HCT116 (cell line): Measurements from ENCODE around the gene TMEM9. TPM values are rescaled to one million over a fixed set of nuclear protein-coding genes. Genes with fewer than 3 reads are reported as not detected.

Experiments
- ATAC-seq: fragments of 200-7000 bp; cut with Tn5 transposase; 2 replicates; pipeline ENCODE4 v1.9.1; 2020; ENCODE audit warnings: mild to moderate bottlenecking, moderate library complexity
- BruUV-seq: library from RNA; stranded (reverse); fragments of 400-500 nt; replicated peaks from 2 replicates; lab custom pipeline; 2021; lab: Mats Ljungman, UMichigan
- CTCF ChIA-PET: fragments of 300-600 bp; sonication (Branson Sonifier 250); formaldehyde crosslinking; loops from one replicate; lab custom pipeline; 2021; ENCODE audit warnings: antibody characterized with exemption; lab: Charles Lee
- POLR2A ChIA-PET: fragments of 300-600, 350-600 bp; sonication (Branson Sonifier 250); formaldehyde crosslinking; loops from one replicate; lab custom pipeline; 2021; ENCODE audit warnings: antibody characterized with exemption; lab: Charles Lee
- RAD21 ChIA-PET, 2 experiments: fragments of 300-600 bp; sonication (Branson Sonifier 250); formaldehyde crosslinking; loops; one replicate each; lab custom pipeline; 2023; ENCODE audit warnings: low total read pairs in 2 of 2; ENCODE audit not compliant: uncharacterized antibody in 2 of 2, unreplicated experiment in 2 of 2, low non-redundant PET in 1 of 2; lab: Charles Lee
- DNase-seq: peaks from one replicate; pipeline ENCODE4 v3.0.0-alpha.2; 2010; ENCODE audit warnings: low read depth, low spot score
- H2AFZ ChIP-seq: fragments of 200-600 bp; shearing (Covaris generic), sonication (generic); 2 replicates; pipeline ENCODE4 v1.6.1; 2017; ENCODE audit warnings: low read depth, mixed run types, mixed read lengths, antibody characterized with exemption, low read length; ENCODE audit not compliant: poor library complexity, severe bottlenecking
- H3K27ac ChIP-seq: 2 replicates; pipeline ENCODE4 v1.5.1; 2012; ENCODE audit warnings: low read depth, low read length
- H3K27me3 ChIP-seq: fragments of 200-600 bp; sonication (generic); 2 replicates; pipeline ENCODE4 v1.6.1; 2016; ENCODE audit warnings: mixed run types, low read length, mixed read lengths; ENCODE audit not compliant: insufficient read depth
- H3K36me3 ChIP-seq, 2 experiments: fragments of 200-500 bp in 1 of 2; fragments of 200-600 bp in 1 of 2; sonication (Bioruptor generic) in 1 of 2; sonication (generic) in 1 of 2; 2 replicates each; pipeline versions ENCODE4 v1.5.1 to v1.6.1; 2014 to 2016; ENCODE audit warnings: low read length in 2 of 2, inconsistent platforms in 1 of 2, mixed read lengths in 1 of 2, mixed run types in 1 of 2; ENCODE audit not compliant: insufficient read depth in 2 of 2, control insufficient read depth in 1 of 2
- H3K4me1 ChIP-seq, 2 experiments: fragments of 200-600 bp in 1 of 2; sonication (generic) in 1 of 2; 2 replicates each; pipeline versions ENCODE4 v1.5.1 to v1.6.1; 2012 to 2017; ENCODE audit warnings: low read length in 2 of 2, inconsistent platforms in 1 of 2, mild to moderate bottlenecking in 1 of 2, mixed read lengths in 1 of 2, mixed run types in 1 of 2, moderate library complexity in 1 of 2; ENCODE audit not compliant: insufficient read depth in 2 of 2, control insufficient read depth in 1 of 2
- H3K4me2 ChIP-seq: fragments of 200-600 bp; sonication (generic); 2 replicates; pipeline ENCODE4 v1.6.1; 2017; ENCODE audit warnings: mixed run types, low read length, mixed read lengths
- H3K4me3 ChIP-seq, 2 experiments: fragments of 200-600 bp in 1 of 2; sonication (generic) in 1 of 2; replicated peaks in 1 of 2; 2 replicates each; pipeline ENCODE4 v1.5.1; 2011 to 2016; ENCODE audit warnings: low read length in 2 of 2, control low read depth in 1 of 2, low read depth in 1 of 2, mild to moderate bottlenecking in 1 of 2, mixed read lengths in 1 of 2, mixed run types in 1 of 2
- H3K79me2 ChIP-seq: fragments of 200-600 bp; sonication (generic); 2 replicates; pipeline ENCODE4 v1.6.1; 2017; ENCODE audit warnings: mild to moderate bottlenecking, mixed run types, low read length, moderate library complexity, mixed read lengths; ENCODE audit not compliant: insufficient read depth
- H3K9ac ChIP-seq: fragments of 200-600 bp; sonication (generic); 2 replicates; pipeline ENCODE4 v1.6.1; 2016; ENCODE audit warnings: low read length, mixed read lengths
- H3K9me2 ChIP-seq: fragments of 200-600 bp; sonication (generic), shearing (Covaris generic); 2 replicates; pipeline ENCODE4 v1.6.1; 2017; ENCODE audit warnings: mixed run types, mild to moderate bottlenecking, moderate library complexity; ENCODE audit not compliant: insufficient read depth
- H3K9me3 ChIP-seq, 2 experiments: fragments of 200-500 bp in 1 of 2; fragments of 200-600 bp in 1 of 2; sonication (Bioruptor generic) in 1 of 2; sonication (generic) in 1 of 2; 2 replicates each; pipeline ENCODE4 v1.6.1; 2014 to 2017; ENCODE audit warnings: low read length in 2 of 2, mixed read lengths in 2 of 2, inconsistent platforms in 1 of 2, low read depth in 1 of 2, mild to moderate bottlenecking in 1 of 2, mixed run types in 1 of 2, moderate library complexity in 1 of 2; ENCODE audit not compliant: control insufficient read depth in 1 of 2, insufficient read depth in 1 of 2
- H4K20me1 ChIP-seq: fragments of 200-600 bp; sonication (generic), shearing (Covaris generic); 2 replicates; pipeline ENCODE4 v1.6.1; 2017; ENCODE audit warnings: mixed run types, mild to moderate bottlenecking, moderate library complexity; ENCODE audit not compliant: insufficient read depth
- CBX3 ChIP-seq: IDR thresholded peaks from 2 replicates; pipeline ENCODE4 v1.6.1; 2012; ENCODE audit warnings: low read depth
- CTCF ChIP-seq, 3 experiments: fragments of 200-600 bp in 1 of 3; sonication (generic) in 1 of 3; IDR thresholded peaks in 2 of 3; conservative IDR thresholded peaks in 1 of 3; 2 replicates each; pipeline ENCODE4 v1.5.1; 2012 to 2017; ENCODE audit warnings: low read depth in 2 of 3, low read length in 2 of 3, antibody characterized with exemption in 1 of 3, borderline replicate concordance in 1 of 3, control low read depth in 1 of 3, mild to moderate bottlenecking in 1 of 3, mixed read lengths in 1 of 3, mixed run types in 1 of 3, moderate library complexity in 1 of 3; ENCODE audit not compliant: insufficient read depth in 1 of 3
- EZH2 ChIP-seq: fragments of 200-600 bp; sonication (generic); IDR thresholded peaks from 2 replicates; pipeline ENCODE4 v1.6.1; 2017; ENCODE audit warnings: antibody characterized with exemption, mixed run types
- RAD21 ChIP-seq: IDR thresholded peaks from 2 replicates; pipeline ENCODE4 v1.6.1; 2012; ENCODE audit warnings: low read depth, mild to moderate bottlenecking
- SP1 ChIP-seq: IDR thresholded peaks from 2 replicates; pipeline ENCODE4 v1.6.1; 2012; ENCODE audit warnings: low read depth
- YY1 ChIP-seq: IDR thresholded peaks from 2 replicates; pipeline ENCODE4 v1.6.1; 2011; ENCODE audit warnings: low read length, low read depth, moderate library complexity, mild to moderate bottlenecking; ENCODE audit not compliant: insufficient replicate concordance; ENCODE audit errors: extremely low read depth
- intact Hi-C: fragments of 100-400 bp; cut with micrococcal nuclease; formaldehyde crosslinking; loops from 2 replicates; pipeline ENCODE4 v1.10.0; 2022
- total RNA-seq: library from RNA; stranded (reverse); gene quantifications from one replicate; pipeline ENCODE4 v1.2.1, GENCODE V29; 2021; ENCODE audit not compliant: unreplicated experiment

TMEM9 gene
- total RNA-seq, 1 experiment from 2014 or later = 66.3 TPM

- no TSS peak for BruUV-seq
- Histone ChIP-seq H4K20me1 (no peaks in the 10 kb centered on the region), H3K9ac (no peak overlapping the region), H3K9me3 (no peaks in the 10 kb centered on the region), H2AFZ (no peak overlapping the region), H3K27ac (no peak overlapping the region), H3K36me3 (no peaks in the 10 kb centered on the region), H3K79me2 (no peaks in the 10 kb centered on the region), H3K4me3 (no peak overlapping the region), H3K27me3 (no peaks in the 10 kb centered on the region; the same call in 1 of the 2 replicates), H3K4me2 (no peak overlapping the region), H3K4me1 (no peaks in the 10 kb centered on the region; a peak in 1 of 4 replicates), H3K9me2 (no peaks in the 10 kb centered on the region)
- DNase-seq (peak; percentile 51), ATAC-seq (peak; percentile 100)
- CTCF ChIA-PET = interaction anchor here (0.7 to 3.9 kb wide), 24 partner anchors 11 to 627 kb away, joined by 3 to 55 read pairs (median 4); partner anchors contain the start of genes ASCL5 and CACNA1S
- TF ChIP-seq YY1 (peak; percentile 47), CTCF (IDR thresholded peaks at IDR 0.05 in 2 of 3, conservative IDR thresholded peaks at IDR 0.05 in 1 of 3; ENCODE audit: borderline replicate concordance in 1 of 3, insufficient read depth in 1 of 3, low read depth in 2 of 3, low read length in 2 of 3) (peak; percentile 83 to 94 (median 86)), CBX3 (peak; percentile 17; the same call in 1 of the 2 replicates), RAD21 (peak; percentile 94), EZH2 (no peak), SP1 (no peak)
- intact Hi-C loops = loop anchor here (1.0 to 5.0 kb wide), 3 partner anchors 28 to 141 kb away; no protein-coding TSS in a partner anchor
- POLR2A ChIA-PET = interaction anchor here (0.6 to 1.5 kb wide), 5 partner anchors 18 to 33 kb away, joined by 3 to 5 read pairs (median 4); no protein-coding TSS in a partner anchor
- RAD21 ChIA-PET = interaction anchor here (1.3 to 1.6 kb wide), 4 partner anchors 28 to 114 kb away, joined by 3 to 14 read pairs (median 10); no protein-coding TSS in a partner anchor
Observed at GRCh38 chr1:201085902-201086735, 68.2 kb downstream of the TMEM9 start.

Other genes with a start within 250 kb of the TMEM9 start
- 6.1 TPM for gene KIF21B, start 130.8 kb downstream of the TMEM9 start, total RNA-seq
- gene CACNA1S, start 42.0 kb downstream of the TMEM9 start, total RNA-seq = not detected
- 0.15 TPM for gene ASCL5, start 27.3 kb downstream of the TMEM9 start, total RNA-seq
- gene IGFN1, start 36.4 kb upstream of the TMEM9 start, total RNA-seq = not detected
- 0.07 TPM for gene PKP1, start 129.0 kb upstream of the TMEM9 start, total RNA-seq
- gene TNNT2, start 223.2 kb upstream of the TMEM9 start, total RNA-seq = 2.0 TPM
- 56.1 TPM for gene LAD1, start 244.8 kb upstream of the TMEM9 start, total RNA-seq